HG03196 (cell line): Measurements from ENCODE around the gene NKD2.

Experiments
- ATAC-seq: cut with Tn5 transposase; IDR thresholded peaks from one replicate; pipeline ENCODE4 v1.9.1; 2021; ENCODE audit not compliant: unreplicated experiment

Gene NKD2

GRCh38 chr5:978054-978453, 30.5 kb upstream of the NKD2 start:
- ATAC-seq, result no peak

GRCh38 chr5:978693-979092, 29.9 kb upstream of the NKD2 start:
- ATAC-seq, result no peak

GRCh38 chr5:979100-979817, 29.3 kb upstream of the NKD2 start:
- ATAC-seq, result no peak

DNA sequence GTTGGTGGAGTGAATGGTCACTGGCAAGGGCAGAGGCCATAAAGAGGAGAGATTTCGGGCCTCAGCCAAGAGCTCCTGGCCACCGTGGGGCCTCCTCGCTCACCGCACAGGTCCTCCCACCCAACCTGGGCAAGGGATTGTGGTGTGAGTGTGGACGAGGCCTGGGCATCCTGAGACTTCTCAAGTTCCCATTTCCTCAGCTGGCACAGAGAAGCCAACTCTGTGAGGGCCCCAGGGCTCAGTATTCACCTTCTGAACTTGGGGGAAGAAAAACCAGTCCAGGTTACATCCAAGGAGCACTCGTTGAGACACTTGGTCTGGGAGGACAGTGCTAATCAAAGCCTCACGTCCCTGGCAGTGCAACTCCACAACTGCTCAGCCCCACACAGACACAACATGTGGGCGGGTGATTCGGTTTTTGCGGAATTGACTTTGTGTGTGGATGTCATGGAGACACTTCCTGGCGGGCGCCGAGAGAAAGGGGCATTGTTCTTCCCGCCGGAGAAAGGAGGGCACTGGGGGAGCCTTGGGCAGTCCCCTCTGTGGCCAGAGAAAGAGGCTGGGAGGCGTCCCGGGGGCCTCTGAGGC, 28.5 kb upstream of the NKD2 start:
- no peak for ATAC-seq

- no peak for ATAC-seq
These were observed 27.6 kb upstream of the NKD2 start for GRCh38 chr5:980966-981365.

- ATAC-seq, result no peak
These were observed 27.1 kb upstream of the NKD2 start for GRCh38 chr5:981456-981855.

- ATAC-seq, result no peak
These were observed 26.0 kb upstream of the NKD2 start for GRCh38 chr5:982377-983237.

DNA sequence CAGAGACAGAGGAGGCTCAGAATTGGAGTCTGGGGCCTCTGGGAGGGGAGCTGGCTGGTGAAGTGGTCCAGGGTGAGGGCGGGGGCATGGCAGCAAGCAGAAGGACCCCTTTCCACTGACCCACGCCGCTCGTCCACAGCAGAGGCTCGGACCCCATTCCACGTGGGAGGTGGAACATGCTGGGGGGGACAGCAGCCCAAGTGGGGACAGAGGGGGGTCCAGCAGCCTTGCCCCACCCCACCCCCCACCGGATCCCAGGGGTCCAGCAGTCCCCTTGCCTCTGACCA, 25.4 kb upstream of the NKD2 start:
- no peak for ATAC-seq

- ATAC-seq, result no peak
These were observed 25.0 kb upstream of the NKD2 start for GRCh38 chr5:983568-983967.

GRCh38 chr5:984774-985173, 23.8 kb upstream of the NKD2 start:
- no peak for ATAC-seq

GRCh38 chr5:987761-988160, 20.8 kb upstream of the NKD2 start:
- no peak for ATAC-seq

DNA sequence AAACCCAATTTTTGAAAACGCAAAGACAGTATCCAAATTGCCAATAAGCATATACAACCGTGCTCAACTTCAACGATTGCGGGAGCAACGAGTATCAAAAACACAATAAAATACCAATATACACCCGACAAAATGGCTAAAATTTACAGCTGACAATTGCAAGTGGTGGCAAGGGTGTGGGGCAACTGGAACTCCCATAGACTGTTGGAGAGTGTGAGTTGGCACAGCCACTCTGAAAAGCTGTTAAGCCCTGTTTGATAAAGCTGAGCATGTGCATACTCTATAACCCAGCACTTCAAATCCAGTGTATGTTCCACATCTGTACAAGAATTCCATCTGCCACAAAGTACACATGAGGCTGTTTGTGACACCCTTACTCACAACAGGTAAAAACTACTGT, 20.3 kb upstream of the NKD2 start:
- no peak for ATAC-seq

- no peak for ATAC-seq
These were observed 18.6 kb upstream of the NKD2 start for GRCh38 chr5:989961-990530.

DNA sequence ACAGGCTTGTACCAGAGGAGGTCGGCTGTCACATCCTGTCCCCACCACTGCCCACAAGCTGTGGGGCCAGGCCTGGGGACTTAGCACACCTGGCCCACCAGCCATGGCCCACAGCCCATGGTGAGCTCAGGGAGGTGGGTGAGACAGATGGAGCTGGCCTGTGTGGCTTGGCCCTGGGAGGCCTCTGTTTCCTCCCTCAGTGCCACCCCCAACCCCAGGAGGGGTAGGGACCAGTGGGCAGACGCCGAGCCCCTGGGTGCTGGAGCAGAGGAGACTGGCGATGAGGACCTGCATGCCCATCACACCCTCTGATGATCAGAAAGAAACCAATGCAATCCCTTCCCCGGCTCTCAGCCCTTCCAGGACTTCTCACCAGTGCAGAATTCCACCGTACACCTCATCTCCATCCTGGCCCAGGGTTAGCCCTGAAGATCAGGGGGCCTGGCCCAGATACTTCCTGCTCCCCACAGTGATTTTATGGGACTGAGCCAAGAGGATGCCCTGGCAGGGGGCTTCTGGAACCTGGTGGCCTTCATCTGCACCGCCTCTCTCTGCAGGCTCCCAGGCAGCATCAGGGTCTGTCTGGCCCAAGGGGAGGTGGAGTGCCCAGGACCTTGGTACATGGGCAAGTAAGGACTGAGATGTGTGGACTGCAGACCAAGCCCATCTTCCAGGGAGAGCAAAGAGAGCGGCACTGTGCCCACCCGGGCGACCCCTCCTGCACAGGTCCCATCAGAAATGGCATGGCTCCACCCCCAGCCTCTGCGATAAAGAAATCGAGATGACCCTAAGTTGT, 16.9 kb upstream of the NKD2 start:
- ATAC-seq, result no peak

DNA sequence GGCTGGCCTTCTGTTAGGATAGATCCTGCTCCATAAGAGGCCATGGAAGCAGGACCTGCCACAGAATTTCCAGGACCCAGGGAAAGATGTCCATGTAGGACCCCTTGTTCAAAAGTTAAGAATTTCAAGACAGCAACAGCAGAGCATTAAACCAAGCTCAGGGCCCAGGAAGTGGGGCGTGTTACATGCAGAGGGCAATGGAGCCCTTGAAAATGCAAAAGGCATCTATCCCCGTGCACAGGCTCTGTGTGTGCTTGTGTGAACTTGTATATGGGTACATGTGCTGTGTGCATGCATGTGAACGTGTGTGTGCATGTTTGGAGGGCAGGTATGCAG, 14.4 kb upstream of the NKD2 start:
- ATAC-seq, result no peak

GRCh38 chr5:994821-995220, 13.8 kb upstream of the NKD2 start:
- ATAC-seq, result no peak

GRCh38 chr5:995318-995717, 13.3 kb upstream of the NKD2 start:
- ATAC-seq, result no peak

DNA sequence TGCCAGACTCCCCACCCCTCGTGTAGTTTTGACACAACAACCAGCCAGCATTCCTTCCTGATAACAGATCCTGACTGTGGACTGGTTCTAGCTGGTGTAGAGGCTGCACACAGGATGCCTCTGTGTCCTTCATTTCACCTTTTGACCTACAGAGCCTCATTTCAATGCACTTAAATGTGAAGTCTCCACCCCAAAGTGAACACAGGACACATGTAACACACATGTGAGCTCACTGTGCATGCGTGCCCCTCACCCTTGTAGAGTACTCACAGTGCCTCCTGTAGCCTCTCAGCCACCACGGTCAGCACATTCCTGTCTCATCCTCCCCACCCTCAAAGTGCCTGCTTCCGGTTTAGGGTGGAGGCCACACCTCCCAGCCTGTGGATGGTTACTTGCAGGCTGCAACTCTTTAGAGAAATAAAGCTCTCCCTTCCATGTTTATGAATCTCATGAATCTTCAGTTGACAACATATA, 11.6 kb upstream of the NKD2 start:
- ATAC-seq, result no peak

DNA sequence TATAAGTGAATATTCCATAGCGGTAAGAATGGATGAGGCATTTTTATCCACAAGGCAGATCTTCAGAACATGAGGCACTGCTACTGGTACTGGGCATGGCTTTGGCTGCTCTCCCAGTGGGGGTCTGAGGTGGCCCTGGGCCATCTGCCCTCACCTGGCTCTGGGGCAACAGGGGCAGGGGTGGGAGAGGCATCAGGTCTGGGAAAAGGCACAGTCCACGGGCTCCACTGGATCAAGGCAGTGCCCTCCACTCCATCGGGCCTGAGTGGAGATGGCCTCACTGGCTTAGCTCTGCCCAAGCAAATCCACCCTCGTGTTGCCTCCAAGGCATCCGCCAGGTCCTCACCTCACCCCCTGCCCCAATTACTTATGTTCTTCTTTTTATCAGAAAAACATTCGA, 10.9 kb upstream of the NKD2 start:
- ATAC-seq, result no peak

GRCh38 chr5:998246-999031, 10.2 kb upstream of the NKD2 start:
- no peak for ATAC-seq
